ENCODE measurements around the gene GNPDA1. TPM values are rescaled to one million over a fixed set of nuclear protein-coding genes. Genes with fewer than 3 reads are reported as not detected.

Gene GNPDA1
- total RNA-seq, 1 donor from 2014 or later, result 25.3 TPM

DNA sequence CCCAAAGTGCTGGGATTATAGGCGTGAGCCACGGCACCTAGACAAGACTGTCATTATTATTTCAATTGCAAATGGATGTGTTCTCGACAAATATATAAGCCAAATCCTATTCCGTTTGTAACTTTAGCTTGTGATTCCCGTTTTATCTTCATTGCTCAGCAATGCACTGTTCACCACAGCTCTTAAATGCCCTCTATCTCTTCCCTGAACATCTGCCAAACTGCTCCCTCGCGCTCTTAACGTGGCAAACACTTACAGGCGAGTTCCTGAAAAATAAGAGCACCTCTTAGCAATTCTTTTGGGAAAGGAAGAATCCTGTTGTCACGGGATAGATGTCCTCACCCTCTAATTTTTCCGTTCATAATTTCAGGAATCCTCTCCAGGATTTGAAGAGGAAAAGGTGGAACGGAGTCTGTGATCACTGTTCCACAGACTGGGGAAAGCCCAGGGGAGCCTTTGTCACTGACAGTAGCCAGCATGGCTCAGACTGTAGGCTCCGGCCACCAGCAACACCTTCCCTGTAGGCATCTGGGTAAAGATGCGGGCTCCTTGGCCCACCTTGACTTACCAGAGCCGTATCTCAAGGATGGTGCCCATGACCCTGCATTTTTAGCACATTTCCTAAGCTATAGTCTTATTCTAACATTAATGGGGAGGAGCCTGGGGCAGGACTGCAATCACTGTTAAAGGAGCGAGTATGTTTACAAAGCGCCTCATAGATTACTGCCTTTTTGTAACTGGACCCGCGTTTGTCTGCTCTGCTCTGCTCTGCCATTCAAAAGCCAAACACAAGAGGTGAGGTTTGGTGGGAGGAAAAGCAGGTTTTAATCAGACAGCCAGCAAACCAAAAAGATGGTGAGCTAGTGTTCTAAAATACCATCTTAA, 20.2 kb upstream of the GNPDA1 start:
- no peak for DNase-seq (ENCODE audit: extremely low spot score in 2 of 2)
- TF ChIP-seq POLR2AphosphoS5 (IDR thresholded peaks at IDR 0.05; ENCODE audit: insufficient read depth in 1 of 2, low read depth in 1 of 2), result no peak
- TF ChIP-seq CTCF (IDR thresholded peaks at IDR 0.05), result no peak
- TF ChIP-seq POLR2A (IDR thresholded peaks at IDR 0.05), result no peak
- Histone ChIP-seq H3K27ac (no peak overlapping the region), H3K9me3 (no peaks in the 10 kb centered on the region), H3K36me3 (no peaks in the 10 kb centered on the region), H3K4me1 (no peaks in the 10 kb centered on the region), H3K27me3 (no peaks in the 10 kb centered on the region), H3K4me3 (no peak overlapping the region)
- intact Hi-C loops (cut with DNase I), result no loop called here

- DNase-seq (ENCODE audit: extremely low spot score in 2 of 2), result no peak
- H3K9me3 ChIP-seq, result no peaks in the 10 kb centered on the region
- no peaks in the 10 kb centered on the region for H3K4me1 ChIP-seq
- no peak overlapping the region for H3K27ac ChIP-seq
- no peaks in the 10 kb centered on the region for H3K27me3 ChIP-seq
- no peak overlapping the region for H3K4me3 ChIP-seq
- intact Hi-C loops (cut with DNase I), result no loop called here
- H3K36me3 ChIP-seq, result no peaks in the 10 kb centered on the region
- no peak for TF ChIP-seq POLR2AphosphoS5 (IDR thresholded peaks at IDR 0.05; ENCODE audit: insufficient read depth in 1 of 2, low read depth in 1 of 2)
- no peak for TF ChIP-seq POLR2A (IDR thresholded peaks at IDR 0.05)
- no peak for TF ChIP-seq CTCF (IDR thresholded peaks at IDR 0.05)
Observed at GRCh38 chr5:142032150-142032549, 19.3 kb upstream of the GNPDA1 start.

DNA sequence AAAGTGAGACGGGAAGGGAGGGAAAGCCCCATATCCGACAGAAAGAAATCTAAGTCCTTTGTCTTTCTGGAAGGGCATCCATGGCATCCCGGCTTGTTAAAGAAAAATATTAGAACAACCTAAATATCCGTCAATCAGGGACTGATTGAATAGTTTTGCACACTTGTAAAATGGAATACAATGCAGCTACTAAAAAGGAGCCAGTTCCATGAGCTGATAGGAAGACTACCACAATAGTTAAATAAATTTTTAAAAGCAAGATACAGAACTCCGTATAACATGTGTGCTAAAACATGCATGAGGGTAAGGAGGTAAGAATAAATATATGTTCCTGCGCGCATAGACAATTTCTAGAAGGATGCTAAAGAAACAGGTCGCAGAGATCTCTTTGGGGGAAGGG, 12.8 kb upstream of the GNPDA1 start:
- H3K4me1 ChIP-seq, result peaks cover 6% of the 10 kb centered on the region
- intact Hi-C loops (cut with DNase I), result no loop called here
- DNase-seq (ENCODE audit: extremely low spot score in 2 of 2), result no peak
- H3K36me3 ChIP-seq, result no peaks in the 10 kb centered on the region
- H3K9me3 ChIP-seq, result no peaks in the 10 kb centered on the region
- H3K27ac ChIP-seq, result peak overlapping the region; percentile 68
- H3K27me3 ChIP-seq, result no peaks in the 10 kb centered on the region
- H3K4me3 ChIP-seq, result peak overlapping the region; percentile 43 to 51
- TF ChIP-seq POLR2A (IDR thresholded peaks at IDR 0.05) (no peak), POLR2AphosphoS5 (IDR thresholded peaks at IDR 0.05; ENCODE audit: insufficient read depth in 1 of 2, low read depth in 1 of 2) (no peak), CTCF (IDR thresholded peaks at IDR 0.05) (no peak)

DNA sequence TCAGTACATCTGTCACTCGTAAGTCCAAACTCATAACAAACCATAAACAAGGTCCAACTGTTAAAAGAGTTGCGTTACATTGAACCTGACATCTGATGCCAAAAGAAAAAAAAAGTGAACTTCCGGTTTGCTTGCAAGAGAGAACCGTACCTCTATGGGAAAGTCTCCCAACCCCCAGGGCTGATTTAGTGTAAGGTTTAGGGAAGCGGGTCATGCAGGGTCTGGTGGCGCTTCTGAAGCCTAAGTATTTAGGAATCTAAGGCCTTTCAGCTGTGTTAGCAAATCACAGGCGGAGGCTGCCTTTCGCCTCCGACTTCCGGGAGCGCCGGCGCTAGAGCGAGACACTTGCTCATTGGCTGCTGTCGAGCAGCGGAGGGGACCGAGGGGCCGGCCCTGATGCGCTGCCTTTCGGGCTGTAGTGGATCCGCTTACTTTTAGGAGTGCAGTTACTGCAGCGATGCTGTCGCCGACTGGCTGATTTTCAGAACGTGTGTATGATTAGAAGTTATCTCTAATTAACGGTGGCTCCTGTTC, 12.0 kb upstream of the GNPDA1 start:
- no peaks in the 10 kb centered on the region for H3K27me3 ChIP-seq
- peak overlapping the region; percentile 43 to 51 for H3K4me3 ChIP-seq
- no peaks in the 10 kb centered on the region for H3K36me3 ChIP-seq
- H3K9me3 ChIP-seq, result no peaks in the 10 kb centered on the region
- H3K27ac ChIP-seq, result peak overlapping the region; percentile 68
- intact Hi-C loops (cut with DNase I), result no loop called here
- peaks cover 6% of the 10 kb centered on the region for H3K4me1 ChIP-seq
- TF ChIP-seq CTCF (IDR thresholded peaks at IDR 0.05), result no peak
- peak; percentile 68 to 74 for TF ChIP-seq POLR2AphosphoS5 (IDR thresholded peaks at IDR 0.05; ENCODE audit: insufficient read depth in 1 of 2, low read depth in 1 of 2)
- DNase-seq (ENCODE audit: extremely low spot score in 2 of 2), result no peak

DNA sequence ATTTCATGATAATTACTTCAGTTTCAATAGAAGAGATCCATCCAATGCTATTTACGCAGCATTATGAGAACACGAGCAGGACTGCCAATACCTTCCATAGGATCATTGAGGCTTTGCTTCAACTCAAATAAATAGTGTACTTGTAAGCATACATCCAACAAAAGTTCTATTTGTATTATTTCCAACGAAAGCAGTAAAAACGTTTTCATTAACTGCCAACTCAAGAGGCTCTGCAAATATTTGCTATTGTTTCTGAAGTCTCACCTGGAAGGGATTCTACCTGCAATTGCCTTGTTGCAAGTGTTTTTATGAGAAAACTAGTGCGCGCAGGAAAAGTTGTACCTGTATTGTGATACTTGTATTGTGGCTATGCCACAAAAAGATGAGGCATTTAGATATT, 11.0 kb upstream of the GNPDA1 start:
- Histone ChIP-seq H3K4me3 (no peak overlapping the region), H3K27me3 (no peaks in the 10 kb centered on the region), H3K36me3 (no peaks in the 10 kb centered on the region), H3K4me1 (peaks cover 6% of the 10 kb centered on the region), H3K27ac (no peak overlapping the region), H3K9me3 (no peaks in the 10 kb centered on the region)
- TF ChIP-seq POLR2AphosphoS5 (IDR thresholded peaks at IDR 0.05; ENCODE audit: insufficient read depth in 1 of 2, low read depth in 1 of 2) (no peak), POLR2A (IDR thresholded peaks at IDR 0.05) (no peak), CTCF (IDR thresholded peaks at IDR 0.05) (no peak)
- intact Hi-C loops (cut with DNase I), result no loop called here
- DNase-seq (ENCODE audit: extremely low spot score in 2 of 2), result no peak

Measured in vagina (tissue), 2 donors.